HTR-8/SVneo (cell line): Measurements from ENCODE around the gene NT5DC3.
A peak's percentile ranks its signal among the peaks of the same experiment; 100 is the strongest.
"Not testable (repeated sequence)": the region's sequence is repeated elsewhere in the genome, so short reads cannot be mapped to it uniquely, and the experiment has no call there.

Experiments used
- DNase-seq: peaks from one replicate; pipeline ENCODE4 v3.0.0; 2011; ENCODE audit warnings: low spot score, mixed read lengths; ENCODE audit not compliant: insufficient read length
- FAIRE-seq: peaks from 2 replicates; lab custom pipeline; 2011; peaks lifted over from hg19 to GRCh38; lab: Jason Lieb, UNC

NT5DC3 gene

GRCh38 chr12:103813426-103813825 is 27.6 kb downstream of the NT5DC3 start:
- no peak for FAIRE-seq
- DNase-seq = no peak

- DNase-seq (no peak), FAIRE-seq (no peak)
Observed at GRCh38 chr12:103812789-103813188, 28.2 kb downstream of the NT5DC3 start.

- no peak for FAIRE-seq
- no peak for DNase-seq
Observed at GRCh38 chr12:103811791-103812190, 29.2 kb downstream of the NT5DC3 start.

- peak; percentile 4 for FAIRE-seq
- DNase-seq = no peak
Observed at GRCh38 chr12:103810111-103810510, 30.9 kb downstream of the NT5DC3 start.

GRCh38 chr12:103809639-103810038 is 31.4 kb downstream of the NT5DC3 start:
- not testable (repeated sequence) for FAIRE-seq, DNase-seq

GRCh38 chr12:103809154-103809553 is 31.9 kb downstream of the NT5DC3 start:
- FAIRE-seq (no peak), DNase-seq (no peak)

GRCh38 chr12:103808239-103808880 is 32.7 kb downstream of the NT5DC3 start:
- no peak for FAIRE-seq
- no peak for DNase-seq

GRCh38 chr12:103807561-103808238 is 33.3 kb downstream of the NT5DC3 start:
- FAIRE-seq (no peak), DNase-seq (no peak)

- no peak for FAIRE-seq
Observed at GRCh38 chr12:103806803-103807202, 34.2 kb downstream of the NT5DC3 start.

GRCh38 chr12:103805655-103806360 is 35.2 kb downstream of the NT5DC3 start:
- FAIRE-seq (no peak), DNase-seq (no peak)

More at GRCh38 chr12:103806803-103807202, 34.2 kb downstream of the NT5DC3 start:
- DNase-seq = no peak

GRCh38 chr12:103803847-103804246 is 37.2 kb downstream of the NT5DC3 start:
- FAIRE-seq = no peak
- no peak for DNase-seq

GRCh38 chr12:103802586-103802886 is 38.5 kb downstream of the NT5DC3 start:
- no peak for FAIRE-seq

GRCh38 chr12:103801709-103802585 is 39.1 kb downstream of the NT5DC3 start:
- FAIRE-seq (no peak), DNase-seq (no peak)

More at GRCh38 chr12:103802586-103802886, 38.5 kb downstream of the NT5DC3 start:
- DNase-seq = no peak

GRCh38 chr12:103799857-103800771 is 40.9 kb downstream of the NT5DC3 start:
- DNase-seq = peak; percentile 37
- FAIRE-seq = peak; percentile 49

GRCh38 chr12:103799504-103799856 is 41.6 kb downstream of the NT5DC3 start:
- DNase-seq (no peak), FAIRE-seq (no peak)

- DNase-seq = no peak
- no peak for FAIRE-seq
Observed at GRCh38 chr12:103798586-103798985, 42.4 kb downstream of the NT5DC3 start.

- DNase-seq = no peak
Observed at GRCh38 chr12:103794309-103795213, 46.5 kb downstream of the NT5DC3 start.

GRCh38 chr12:103793512-103794045 is 47.5 kb downstream of the NT5DC3 start:
- peak; percentile 9 for FAIRE-seq

More at GRCh38 chr12:103794309-103795213, 46.5 kb downstream of the NT5DC3 start:
- no peak for FAIRE-seq

More at GRCh38 chr12:103793512-103794045, 47.5 kb downstream of the NT5DC3 start:
- no peak for DNase-seq
